Ishikawa (cell line): Measurements from ENCODE around the gene COL10A1.

ENCODE experiments used
- CEBPB ChIP-seq: IDR thresholded peaks from 2 replicates; pipeline ENCODE4 v1.6.1; 2012
- CREB1 ChIP-seq: IDR thresholded peaks from 2 replicates; pipeline ENCODE4 v1.6.1; 2012; ENCODE audit warnings: low read depth
- EGR1 ChIP-seq: IDR thresholded peaks from 2 replicates; pipeline ENCODE4 v1.6.1; 2012
- EP300 ChIP-seq: IDR thresholded peaks from 2 replicates; pipeline ENCODE4 v1.6.1; 2012; ENCODE audit warnings: borderline replicate concordance
- FOXM1 ChIP-seq: IDR thresholded peaks from 2 replicates; pipeline ENCODE4 v1.6.1; 2012; ENCODE audit warnings: low read depth, borderline replicate concordance
- NFIC ChIP-seq: IDR thresholded peaks from 2 replicates; pipeline ENCODE4 v1.6.1; 2012
- RAD21 ChIP-seq: IDR thresholded peaks from 2 replicates; pipeline ENCODE4 v1.6.1; 2012; ENCODE audit warnings: low read depth
- TAF1 ChIP-seq: IDR thresholded peaks from 2 replicates; pipeline ENCODE4 v1.6.1; 2012; ENCODE audit warnings: low read depth, mild to moderate bottlenecking
- TCF12 ChIP-seq: IDR thresholded peaks from 2 replicates; pipeline ENCODE4 v1.6.1; 2012; ENCODE audit warnings: low read depth
- TEAD4 ChIP-seq: IDR thresholded peaks from 2 replicates; pipeline ENCODE4 v1.6.1; 2012
- YY1 ChIP-seq: IDR thresholded peaks from 2 replicates; pipeline ENCODE4 v1.6.1; 2012; ENCODE audit warnings: low read depth
- ZBTB7A ChIP-seq: IDR thresholded peaks from 2 replicates; pipeline ENCODE4 v1.6.1; 2012; ENCODE audit warnings: low read depth
- TF ChIP-seq, protein P1 (sequence below): IDR thresholded peaks from 2 replicates; pipeline ENCODE4 v1.6.1; 2012
- TF ChIP-seq, protein P2 (sequence below): IDR thresholded peaks from 2 replicates; pipeline ENCODE4 v1.6.1; 2012
- TF ChIP-seq, protein P3 (sequence below): IDR thresholded peaks from 2 replicates; pipeline ENCODE4 v1.6.1; 2012; ENCODE audit warnings: low read depth, mild to moderate bottlenecking

The COL10A1 gene

DNA sequence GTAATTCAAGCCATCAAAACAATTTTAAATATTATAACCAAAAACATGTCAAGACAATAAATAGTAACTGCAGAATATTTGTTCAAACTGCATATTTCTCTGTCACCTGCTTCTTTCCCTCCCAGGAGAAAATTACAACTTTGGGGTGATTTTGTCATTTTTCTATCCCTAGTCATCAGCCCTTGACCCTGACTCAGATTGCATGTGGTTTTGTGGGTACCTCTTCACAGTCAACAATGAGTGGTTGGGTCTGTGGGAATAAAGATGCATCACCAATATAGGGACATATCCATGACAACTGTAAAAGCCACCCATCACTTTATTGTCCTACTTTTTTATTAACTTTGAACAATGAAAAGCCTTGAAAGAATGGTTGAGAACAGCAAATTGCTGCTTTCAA is 7.3 kb downstream of the COL10A1 start:
- TF ChIP-seq CREB1 (no peak), EP300 (no peak), RAD21 (no peak), TAF1 (no peak), TCF12 (no peak), TEAD4 (no peak), ZBTB7A (no peak), FOXM1 (no peak), EGR1 (no peak), CEBPB (no peak), NFIC (no peak)
- TF ChIP-seq, protein P1, sequence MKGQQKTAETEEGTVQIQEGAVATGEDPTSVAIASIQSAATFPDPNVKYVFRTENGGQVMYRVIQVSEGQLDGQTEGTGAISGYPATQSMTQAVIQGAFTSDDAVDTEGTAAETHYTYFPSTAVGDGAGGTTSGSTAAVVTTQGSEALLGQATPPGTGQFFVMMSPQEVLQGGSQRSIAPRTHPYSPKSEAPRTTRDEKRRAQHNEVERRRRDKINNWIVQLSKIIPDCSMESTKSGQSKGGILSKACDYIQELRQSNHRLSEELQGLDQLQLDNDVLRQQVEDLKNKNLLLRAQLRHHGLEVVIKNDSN: no peak
- TF ChIP-seq, protein P2, sequence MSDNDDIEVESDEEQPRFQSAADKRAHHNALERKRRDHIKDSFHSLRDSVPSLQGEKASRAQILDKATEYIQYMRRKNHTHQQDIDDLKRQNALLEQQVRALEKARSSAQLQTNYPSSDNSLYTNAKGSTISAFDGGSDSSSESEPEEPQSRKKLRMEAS: no peak
- TF ChIP-seq, protein P3, sequence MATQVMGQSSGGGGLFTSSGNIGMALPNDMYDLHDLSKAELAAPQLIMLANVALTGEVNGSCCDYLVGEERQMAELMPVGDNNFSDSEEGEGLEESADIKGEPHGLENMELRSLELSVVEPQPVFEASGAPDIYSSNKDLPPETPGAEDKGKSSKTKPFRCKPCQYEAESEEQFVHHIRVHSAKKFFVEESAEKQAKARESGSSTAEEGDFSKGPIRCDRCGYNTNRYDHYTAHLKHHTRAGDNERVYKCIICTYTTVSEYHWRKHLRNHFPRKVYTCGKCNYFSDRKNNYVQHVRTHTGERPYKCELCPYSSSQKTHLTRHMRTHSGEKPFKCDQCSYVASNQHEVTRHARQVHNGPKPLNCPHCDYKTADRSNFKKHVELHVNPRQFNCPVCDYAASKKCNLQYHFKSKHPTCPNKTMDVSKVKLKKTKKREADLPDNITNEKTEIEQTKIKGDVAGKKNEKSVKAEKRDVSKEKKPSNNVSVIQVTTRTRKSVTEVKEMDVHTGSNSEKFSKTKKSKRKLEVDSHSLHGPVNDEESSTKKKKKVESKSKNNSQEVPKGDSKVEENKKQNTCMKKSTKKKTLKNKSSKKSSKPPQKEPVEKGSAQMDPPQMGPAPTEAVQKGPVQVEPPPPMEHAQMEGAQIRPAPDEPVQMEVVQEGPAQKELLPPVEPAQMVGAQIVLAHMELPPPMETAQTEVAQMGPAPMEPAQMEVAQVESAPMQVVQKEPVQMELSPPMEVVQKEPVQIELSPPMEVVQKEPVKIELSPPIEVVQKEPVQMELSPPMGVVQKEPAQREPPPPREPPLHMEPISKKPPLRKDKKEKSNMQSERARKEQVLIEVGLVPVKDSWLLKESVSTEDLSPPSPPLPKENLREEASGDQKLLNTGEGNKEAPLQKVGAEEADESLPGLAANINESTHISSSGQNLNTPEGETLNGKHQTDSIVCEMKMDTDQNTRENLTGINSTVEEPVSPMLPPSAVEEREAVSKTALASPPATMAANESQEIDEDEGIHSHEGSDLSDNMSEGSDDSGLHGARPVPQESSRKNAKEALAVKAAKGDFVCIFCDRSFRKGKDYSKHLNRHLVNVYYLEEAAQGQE: no peak

DNA sequence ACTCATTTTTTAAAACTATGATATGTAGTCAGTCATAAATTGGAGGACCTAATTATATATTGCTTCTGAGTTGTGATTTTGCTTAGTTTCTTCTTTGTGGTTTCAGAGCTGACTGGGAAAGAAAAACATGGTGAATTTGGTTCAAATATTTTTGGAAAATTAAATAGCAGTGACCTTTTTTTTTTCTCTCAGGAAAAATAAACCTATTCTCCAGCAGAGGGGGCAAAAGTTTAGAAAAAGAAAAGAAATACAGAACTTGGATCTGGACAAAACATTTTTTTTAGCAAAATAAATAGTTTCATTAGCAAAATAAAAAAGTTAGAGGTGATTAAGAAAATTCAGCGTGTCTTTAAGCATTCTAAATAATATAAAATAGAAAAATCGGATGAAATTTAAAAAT is 10.2 kb downstream of the COL10A1 start:
- TF ChIP-seq TAF1: no peak
- TF ChIP-seq RAD21: no peak
- no peak for TF ChIP-seq TEAD4
- TF ChIP-seq NFIC: no peak
- TF ChIP-seq FOXM1: no peak
- TF ChIP-seq, protein P2: no peak

DNA sequence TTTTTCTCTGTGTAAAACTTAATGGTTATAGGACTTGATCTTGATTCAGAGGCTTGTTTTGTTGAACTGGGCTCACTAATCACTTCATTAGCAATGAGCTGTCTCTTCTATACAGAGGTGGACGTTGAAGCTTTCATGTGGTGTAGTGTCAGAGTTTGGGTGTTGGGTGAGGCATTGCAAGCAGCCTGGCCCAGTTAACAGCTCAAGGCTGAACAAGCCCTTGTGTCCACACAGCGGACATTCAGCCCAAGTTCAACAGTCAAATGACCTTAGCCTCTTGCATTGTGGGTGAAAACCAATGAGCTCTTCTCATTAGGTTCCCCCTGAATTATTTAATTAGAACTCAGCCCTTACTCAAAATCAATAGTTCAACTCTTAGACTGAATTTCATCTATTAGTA is 12.5 kb downstream of the COL10A1 start:
- TF ChIP-seq ZBTB7A (no peak), YY1 (no peak), CREB1 (no peak), FOXM1 (no peak)
- TF ChIP-seq, protein P2: no peak

DNA sequence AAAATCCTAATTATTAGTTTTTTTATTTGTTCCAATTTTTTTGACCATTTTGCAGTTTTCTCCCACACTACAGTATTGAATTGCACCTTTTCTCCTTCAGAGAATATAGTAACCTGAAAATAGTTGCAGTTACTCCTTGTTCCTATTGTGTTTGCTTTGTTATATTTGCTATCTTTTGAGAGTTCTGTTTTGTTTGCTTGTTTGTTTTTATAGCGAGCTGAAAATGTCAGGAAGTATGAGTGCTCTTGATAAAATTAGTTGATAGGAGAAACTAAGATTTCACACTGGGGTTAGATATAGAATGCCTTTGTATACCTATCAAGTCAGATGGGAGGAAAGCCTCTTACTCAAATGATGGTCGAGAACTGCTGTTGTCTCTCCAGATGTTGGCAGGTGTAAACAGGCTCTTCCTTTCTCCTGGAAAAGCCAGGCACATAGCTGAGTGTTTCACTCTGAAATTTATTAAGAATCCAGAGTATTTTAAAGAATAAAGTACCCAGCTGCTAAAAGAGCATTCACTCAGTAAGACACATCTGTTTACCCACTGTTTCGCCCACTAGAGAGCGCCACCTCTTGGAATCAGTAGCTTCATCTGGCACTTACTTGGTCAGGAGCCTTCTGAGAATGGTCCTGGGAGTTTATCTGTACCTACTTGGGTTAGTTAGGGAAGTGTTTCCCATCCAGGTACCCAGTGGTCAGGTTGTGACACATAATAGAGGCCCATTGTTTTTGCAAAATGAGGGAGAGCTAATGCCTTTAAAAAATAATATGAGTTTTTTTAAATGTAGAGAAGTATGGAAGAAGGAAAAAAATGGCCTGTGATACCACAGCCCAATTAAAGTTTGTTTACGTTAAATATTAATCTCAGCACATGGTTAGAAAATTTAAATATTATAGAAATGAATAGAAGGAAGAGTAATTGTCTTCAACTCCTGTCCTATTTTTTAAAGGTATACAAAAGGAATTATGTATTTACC is 14.1 kb downstream of the COL10A1 start:
- TF ChIP-seq CEBPB (no peak), EGR1 (no peak), CREB1 (no peak), RAD21 (peak; percentile 37)

DNA sequence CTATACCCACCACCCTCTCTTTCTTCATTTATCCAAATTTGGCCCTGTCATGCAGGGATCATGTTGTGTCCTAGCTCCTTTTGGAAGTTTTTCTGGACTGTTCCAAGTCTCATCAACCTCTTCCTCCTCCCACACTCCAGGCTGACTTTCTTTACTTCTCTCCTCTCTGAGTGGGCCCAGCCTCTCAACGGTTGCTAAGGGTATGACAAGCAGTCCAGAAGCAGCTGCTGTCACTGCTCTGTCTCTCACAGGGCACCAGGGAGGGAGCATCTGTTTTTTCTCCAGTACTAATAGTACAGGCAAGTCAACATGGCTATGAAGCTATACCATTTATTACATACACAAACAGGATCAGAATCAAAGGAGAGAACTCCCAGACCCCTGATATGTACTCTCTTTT is 17.1 kb downstream of the COL10A1 start:
- no peak for TF ChIP-seq EP300
- no peak for TF ChIP-seq EGR1
- no peak for TF ChIP-seq TEAD4
- TF ChIP-seq, protein P2: no peak
- TF ChIP-seq CEBPB: no peak
- TF ChIP-seq RAD21: no peak
- no peak for TF ChIP-seq NFIC
- TF ChIP-seq, protein P3: no peak
- no peak for TF ChIP-seq TCF12
- no peak for TF ChIP-seq YY1
- TF ChIP-seq, protein P1: no peak
- TF ChIP-seq CREB1: no peak
